Measurements from ENCODE around the gene ITFG2.

The ITFG2 gene

GRCh38 chr12:2785017-2785416 is 27.5 kb upstream of the ITFG2 start:
- in situ Hi-C loops (cut with MboI; ENCODE audit: low pct_unique_long_range_greater_than_20kb, low sequenced_read_pairs, unreplicated experiment) = no loop called here
- no peak for TF ChIP-seq CTCF (IDR thresholded peaks at IDR 0.05; ENCODE audit: extremely low read depth, insufficient read depth, missing control alignments)
- DNase-seq (ENCODE audit: low spot score) = no peak

GRCh38 chr12:2791089-2791488 is 21.4 kb upstream of the ITFG2 start:
- in situ Hi-C loops (cut with MboI; ENCODE audit: low pct_unique_long_range_greater_than_20kb, low sequenced_read_pairs, unreplicated experiment) = no loop called here
- TF ChIP-seq CTCF (IDR thresholded peaks at IDR 0.05; ENCODE audit: extremely low read depth, insufficient read depth, missing control alignments) = no peak
- no peak for DNase-seq (ENCODE audit: low spot score)

GRCh38 chr12:2792671-2793500 is 19.6 kb upstream of the ITFG2 start:
- in situ Hi-C loops (cut with MboI; ENCODE audit: low pct_unique_long_range_greater_than_20kb, low sequenced_read_pairs, unreplicated experiment) = no loop called here
- no peak for TF ChIP-seq CTCF (IDR thresholded peaks at IDR 0.05; ENCODE audit: extremely low read depth, insufficient read depth, missing control alignments)

GRCh38 chr12:2793561-2793960 is 18.9 kb upstream of the ITFG2 start:
- no peak for TF ChIP-seq CTCF (IDR thresholded peaks at IDR 0.05; ENCODE audit: extremely low read depth, insufficient read depth, missing control alignments)
- DNase-seq (ENCODE audit: low spot score) = no peak
- in situ Hi-C loops (cut with MboI; ENCODE audit: low pct_unique_long_range_greater_than_20kb, low sequenced_read_pairs, unreplicated experiment) = no loop called here

More at GRCh38 chr12:2792671-2793500, 19.6 kb upstream of the ITFG2 start:
- DNase-seq (ENCODE audit: low spot score) = no peak

- DNase-seq (ENCODE audit: low spot score) = peak; percentile 60
- TF ChIP-seq CTCF (IDR thresholded peaks at IDR 0.05; ENCODE audit: extremely low read depth, insufficient read depth, missing control alignments) = no peak
- in situ Hi-C loops (cut with MboI; ENCODE audit: low pct_unique_long_range_greater_than_20kb, low sequenced_read_pairs, unreplicated experiment) = no loop called here
Measured at GRCh38 chr12:2794191-2794735, 18.2 kb upstream of the ITFG2 start.

GRCh38 chr12:2794736-2795289 is 17.7 kb upstream of the ITFG2 start, which contains the start of gene FKBP4:
TSS of gene FKBP4 (plus strand) at chr12:2794970. CDS start at chr12:2795140, 170 bp downstream.
- no peak for TF ChIP-seq CTCF (IDR thresholded peaks at IDR 0.05; ENCODE audit: extremely low read depth, insufficient read depth, missing control alignments)
- in situ Hi-C loops (cut with MboI; ENCODE audit: low pct_unique_long_range_greater_than_20kb, low sequenced_read_pairs, unreplicated experiment) = no loop called here
- DNase-seq (ENCODE audit: low spot score) = peak; percentile 98
